Spleen (tissue), 7 donors: ENCODE data around the gene NRCAM.

ENCODE experiments used
- CTCF ChIP-seq, 11 experiments: fragments of 200-600 bp in 7 of 11; fragments of 450-650 bp in 4 of 11; sonication (generic) in 4 of 11; IDR thresholded peaks in 8 of 11; conservative IDR thresholded peaks in 3 of 11; 1 replicate in 7 of 11; 2 replicates in 4 of 11; pipeline versions ENCODE4 v1.4.0 to v1.8.0; 2016 to 2021; ENCODE audit warnings: antibody characterized with exemption in 11 of 11, inconsistent platforms in 4 of 11, mild to moderate bottlenecking in 1 of 11
- POLR2A ChIP-seq, 3 donors: fragments of 450-650 bp; IDR thresholded peaks; one replicate each; pipeline ENCODE4 v1.5.1; 2017; ENCODE audit warnings: antibody characterized with exemption in 3 of 3, mild to moderate bottlenecking in 1 of 3
- POLR2AphosphoS5 ChIP-seq, 3 donors: sonication (generic); formaldehyde crosslinking; IDR thresholded peaks; one replicate each; pipeline ENCODE4 v1.5.1; 2017; ENCODE audit warnings: antibody characterized with exemption in 3 of 3
- donor health status: DM: no; HTN: no; CAD: no; lungs with moderate emphysema.
- donor health status: DM: no; HTN: no; CAD: no.
- donor health status: DM: no; HTN: no; CAD: no.

- TF ChIP-seq CTCF (IDR thresholded peaks at IDR 0.05 in 8 of 11, conservative IDR thresholded peaks at IDR 0.05 in 3 of 11): no peak
- no peak for TF ChIP-seq POLR2A (IDR thresholded peaks at IDR 0.05)
- no peak for TF ChIP-seq POLR2AphosphoS5 (IDR thresholded peaks at IDR 0.05)
Observed at GRCh38 chr7:108252177-108252576, 204.1 kb downstream of the NRCAM start.
